Astrocyte (in vitro differentiated cells and primary cell): ENCODE measurements around the gene NOL7. TPM values are rescaled to one million over a fixed set of nuclear protein-coding genes. Genes with fewer than 3 reads are reported as not detected.
A peak's percentile ranks its signal among the peaks of the same experiment; 100 is the strongest.

Source experiments
- DNase-seq: peaks from one replicate; pipeline ENCODE4 v3.0.0-alpha.2; 2010; ENCODE audit warnings: low read depth
- FAIRE-seq: peaks from 2 replicates; lab custom pipeline; 2011; peaks lifted over from hg19 to GRCh38; lab: Jason Lieb, UNC
- H2AFZ ChIP-seq: 2 replicates; pipeline ENCODE4 v1.6.0; 2012; ENCODE audit warnings: low read depth, low read length, inconsistent platforms
- H3K27ac ChIP-seq: 2 replicates; pipeline ENCODE4 v1.5.1; 2011; ENCODE audit warnings: low read depth, low read length, inconsistent platforms
- H3K27me3 ChIP-seq: 2 replicates; pipeline ENCODE4 v1.6.0; 2011; ENCODE audit warnings: low read length, inconsistent platforms; ENCODE audit not compliant: insufficient read depth
- H3K36me3 ChIP-seq: 2 replicates; pipeline ENCODE4 v1.5.1; 2011; ENCODE audit warnings: low read length, inconsistent platforms; ENCODE audit not compliant: insufficient read depth
- H3K4me1 ChIP-seq: 2 replicates; pipeline ENCODE4 v1.5.1; 2011; ENCODE audit warnings: low read length, inconsistent platforms; ENCODE audit not compliant: insufficient read depth
- H3K4me2 ChIP-seq: 2 replicates; pipeline ENCODE4 v1.6.0; 2012; ENCODE audit warnings: low read length, inconsistent platforms
- H3K4me3 ChIP-seq: 2 replicates; pipeline ENCODE4 v1.5.1; 2011; ENCODE audit warnings: low read depth, mild to moderate bottlenecking, low read length, inconsistent platforms; ENCODE audit not compliant: insufficient read depth
- H3K79me2 ChIP-seq: 2 replicates; pipeline ENCODE4 v1.6.0; 2012; ENCODE audit warnings: mild to moderate bottlenecking, low read length, inconsistent platforms; ENCODE audit not compliant: insufficient read depth
- H3K9ac ChIP-seq: 2 replicates; pipeline ENCODE4 v1.6.0; 2012; ENCODE audit warnings: mild to moderate bottlenecking, low read length, inconsistent platforms
- H3K9me3 ChIP-seq: 2 replicates; pipeline ENCODE4 v1.5.1; 2012; ENCODE audit warnings: low read depth, mild to moderate bottlenecking, low read length, inconsistent platforms; ENCODE audit not compliant: insufficient read depth
- H4K20me1 ChIP-seq: 2 replicates; pipeline ENCODE4 v1.6.0; 2012; ENCODE audit warnings: low read length, inconsistent platforms; ENCODE audit not compliant: insufficient read depth
- H3K27ac Mint-ChIP-seq: one replicate; pipeline ENCODE4 v1.8.0; 2021; ENCODE audit warnings: mild to moderate bottlenecking, mixed read lengths; ENCODE audit not compliant: unreplicated experiment
- H3K27me3 Mint-ChIP-seq: one replicate; pipeline ENCODE4 v1.8.0; 2021; ENCODE audit warnings: low read depth, mixed read lengths; ENCODE audit not compliant: unreplicated experiment
- H3K36me3 Mint-ChIP-seq: one replicate; pipeline ENCODE4 v1.8.0; 2021; ENCODE audit warnings: low read depth, mixed read lengths; ENCODE audit not compliant: unreplicated experiment
- H3K4me1 Mint-ChIP-seq: one replicate; pipeline ENCODE4 v1.8.0; 2021; ENCODE audit warnings: low read depth, mixed read lengths; ENCODE audit not compliant: unreplicated experiment
- H3K4me3 Mint-ChIP-seq: one replicate; pipeline ENCODE4 v1.8.0; 2021; ENCODE audit warnings: mild to moderate bottlenecking, moderate library complexity, mixed read lengths; ENCODE audit not compliant: unreplicated experiment
- H3K9me3 Mint-ChIP-seq: one replicate; pipeline ENCODE4 v1.8.0; 2021; ENCODE audit warnings: mild to moderate bottlenecking, mixed read lengths; ENCODE audit not compliant: unreplicated experiment
- CTCF ChIP-seq: IDR thresholded peaks from 2 replicates; pipeline ENCODE4 v1.5.1; 2011; ENCODE audit warnings: low read depth, mild to moderate bottlenecking, inconsistent platforms, low read length, moderate library complexity; ENCODE audit not compliant: insufficient read depth
- EZH2 ChIP-seq: IDR thresholded peaks from 2 replicates; pipeline ENCODE4 v1.6.1; 2012; ENCODE audit warnings: mild to moderate bottlenecking, low read length, inconsistent platforms; ENCODE audit not compliant: insufficient read depth
- total RNA-seq: library from RNA; stranded (reverse); gene quantifications from 2 replicates; pipeline ENCODE4 v1.2.1, GENCODE V29; 2021

The NOL7 gene
- total RNA-seq, 1 donor from 2014 or later = 63.7 TPM

DNA sequence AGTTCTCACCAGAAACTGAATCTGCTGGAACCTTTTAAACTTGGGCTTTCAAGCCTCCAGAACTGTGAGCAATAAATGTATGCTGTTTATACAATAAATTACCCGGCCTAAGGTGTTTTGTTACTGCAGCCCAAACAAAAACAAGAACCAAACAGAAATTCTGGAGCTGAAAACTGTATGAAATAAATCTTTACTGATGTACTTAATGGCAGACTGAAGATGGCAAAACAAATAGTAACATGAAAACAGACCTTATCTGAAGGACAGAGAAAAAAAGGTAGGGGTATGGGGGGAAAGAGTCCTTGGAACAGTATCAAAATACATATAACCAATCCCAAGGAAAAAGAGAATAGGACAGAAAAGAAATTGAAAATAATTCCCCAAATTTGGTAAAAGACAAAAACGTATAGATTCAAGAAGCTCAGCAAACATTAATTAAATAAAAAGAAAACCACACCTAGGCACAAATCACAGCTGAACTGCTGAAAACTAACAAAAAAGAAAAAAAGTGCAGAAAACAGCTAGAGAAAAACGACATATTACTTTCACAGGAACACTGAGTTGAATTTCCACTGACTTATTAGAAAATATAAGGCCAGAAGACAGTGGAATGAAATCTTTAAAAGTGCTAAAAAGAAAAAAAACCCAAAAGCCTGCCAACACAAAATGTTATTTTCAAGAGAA, 47.7 kb downstream of the NOL7 start:
- H3K27me3 ChIP-seq = no peaks in the 10 kb centered on the region
- no peak for FAIRE-seq
- no peak overlapping the region for H3K9ac ChIP-seq
- no peak overlapping the region for H3K4me3 ChIP-seq
- H3K4me1 ChIP-seq = no peaks in the 10 kb centered on the region
- Mint-ChIP-seq H3K27me3 (no peaks in the 10 kb centered on the region), H3K4me3 (no peak overlapping the region), H3K4me1 (peaks cover 5% of the 10 kb centered on the region), H3K27ac (no peak overlapping the region), H3K36me3 (no peaks in the 10 kb centered on the region), H3K9me3 (no peaks in the 10 kb centered on the region)
- no peak overlapping the region for H3K27ac ChIP-seq
- H3K9me3 ChIP-seq = no peaks in the 10 kb centered on the region
- TF ChIP-seq CTCF (no peak), EZH2 (no peak)
- no peak overlapping the region for H2AFZ ChIP-seq
- no peak for DNase-seq
- no peak overlapping the region for H3K4me2 ChIP-seq
- H4K20me1 ChIP-seq = peaks cover 77% of the 10 kb centered on the region
- peaks cover 99% of the 10 kb centered on the region for H3K79me2 ChIP-seq
- H3K36me3 ChIP-seq = no peaks in the 10 kb centered on the region

DNA sequence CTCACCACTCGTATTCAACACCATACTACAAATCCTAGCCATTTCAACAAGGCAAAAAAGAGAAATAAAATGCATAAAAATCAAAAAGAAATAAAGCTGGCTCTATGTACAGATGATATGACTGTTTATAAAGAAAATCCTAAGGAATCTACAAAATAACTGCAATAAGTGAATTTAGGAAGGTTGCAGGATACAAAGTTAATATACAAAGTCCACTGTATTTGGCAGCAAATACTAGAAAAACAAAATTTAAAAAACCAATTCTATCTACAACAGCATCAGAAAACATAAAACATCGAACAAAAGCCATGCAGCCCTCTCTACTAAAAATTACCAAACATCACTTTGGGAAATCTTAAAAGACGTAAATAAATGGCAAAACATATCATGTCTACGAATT, 48.9 kb downstream of the NOL7 start:
- Mint-ChIP-seq H3K4me1 (peaks cover 10% of the 10 kb centered on the region), H3K36me3 (no peaks in the 10 kb centered on the region), H3K27me3 (no peaks in the 10 kb centered on the region), H3K27ac (no peak overlapping the region), H3K9me3 (peaks cover 3% of the 10 kb centered on the region), H3K4me3 (no peak overlapping the region)
- Histone ChIP-seq H3K4me3 (no peak overlapping the region), H3K36me3 (no peaks in the 10 kb centered on the region), H3K4me2 (no peak overlapping the region), H4K20me1 (peaks cover 75% of the 10 kb centered on the region), H3K4me1 (no peaks in the 10 kb centered on the region), H3K9ac (no peak overlapping the region), H3K9me3 (no peaks in the 10 kb centered on the region), H3K27me3 (no peaks in the 10 kb centered on the region), H3K27ac (no peak overlapping the region), H2AFZ (no peak overlapping the region), H3K79me2 (peaks cover 100% of the 10 kb centered on the region)
- no peak for FAIRE-seq
- no peak for DNase-seq
- TF ChIP-seq CTCF (no peak), EZH2 (no peak)

DNA sequence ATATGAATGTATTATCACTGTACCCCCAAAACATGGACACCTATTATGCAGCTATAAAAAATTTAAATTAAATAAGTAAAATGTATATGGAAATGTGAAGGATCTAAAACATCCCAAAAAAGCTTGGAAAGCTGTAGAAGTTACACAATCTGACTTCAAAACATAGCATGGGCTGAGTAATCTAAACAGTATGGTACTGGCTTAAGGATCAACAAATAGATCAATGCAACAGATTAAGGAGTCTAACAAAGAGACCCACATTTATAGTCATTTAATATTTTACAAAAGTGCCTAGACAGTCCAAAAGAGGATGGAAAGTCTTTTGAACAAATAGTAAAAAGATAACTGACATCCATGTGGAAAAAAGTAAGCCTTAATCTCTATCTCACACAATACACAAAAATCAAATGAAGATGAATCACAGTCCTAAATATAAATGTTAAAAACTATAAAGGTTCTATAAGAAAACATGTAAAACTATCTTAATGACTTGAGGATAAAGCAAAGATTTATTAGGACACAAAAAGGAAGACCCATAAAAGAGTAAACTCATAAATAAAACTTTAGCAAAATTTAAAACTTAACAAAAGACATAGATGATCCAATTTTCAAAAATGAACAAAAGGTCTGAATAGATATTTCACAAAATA, 49.7 kb downstream of the NOL7 start:
- H3K4me1 ChIP-seq = no peaks in the 10 kb centered on the region
- no peak overlapping the region for H3K9ac ChIP-seq
- H3K36me3 ChIP-seq = no peaks in the 10 kb centered on the region
- peaks cover 10% of the 10 kb centered on the region for H3K4me1 Mint-ChIP-seq
- DNase-seq (peak; percentile 24), FAIRE-seq (no peak)
- no peak overlapping the region for H2AFZ ChIP-seq
- H3K9me3 Mint-ChIP-seq = peaks cover 6% of the 10 kb centered on the region
- TF ChIP-seq CTCF (no peak), EZH2 (no peak)
- H3K79me2 ChIP-seq = peaks cover 100% of the 10 kb centered on the region
- H3K4me2 ChIP-seq = no peak overlapping the region
- H3K27me3 Mint-ChIP-seq = no peaks in the 10 kb centered on the region
- peaks cover 77% of the 10 kb centered on the region for H4K20me1 ChIP-seq
- H3K4me3 ChIP-seq = no peak overlapping the region
- H3K27ac Mint-ChIP-seq = no peak overlapping the region
- H3K36me3 Mint-ChIP-seq = no peaks in the 10 kb centered on the region
- no peaks in the 10 kb centered on the region for H3K27me3 ChIP-seq
- H3K9me3 ChIP-seq = no peaks in the 10 kb centered on the region
- H3K4me3 Mint-ChIP-seq = no peak overlapping the region
- H3K27ac ChIP-seq = no peak overlapping the region
